Prostate gland (tissue), 2 donors: ENCODE measurements around the gene ZSWIM3. TPM values are rescaled to one million over a fixed set of nuclear protein-coding genes. Genes with fewer than 3 reads are reported as not detected.

ENCODE experiments used
- DNase-seq: peaks from one replicate; pipeline ENCODE4 v3.0.0-alpha.2; 2019; ENCODE audit warnings: low spot score
- H3K27ac ChIP-seq, 2 donors: fragments of 200-600 bp; sonication (generic); 2 replicates each; pipeline ENCODE4 v1.5.1; 2017 to 2019
- H3K27me3 ChIP-seq: fragments of 200-600 bp; sonication (generic); replicated peaks from 2 replicates; pipeline ENCODE4 v1.5.1; 2019; ENCODE audit not compliant: insufficient read depth
- H3K36me3 ChIP-seq, 2 donors: fragments of 200-600 bp; sonication (generic); 1 replicate in 1 of 2; 2 replicates in 1 of 2; pipeline versions ENCODE4 v1.5.1 to v1.8.1; 2017 to 2019
- H3K4me1 ChIP-seq: fragments of 200-600 bp; sonication (generic); replicated peaks from 2 replicates; pipeline ENCODE4 v1.5.1; 2019
- H3K4me3 ChIP-seq, 2 donors: fragments of 200-600 bp; sonication (generic); 2 replicates each; pipeline ENCODE4 v1.5.1; 2017 to 2019
- H3K9me3 ChIP-seq: fragments of 200-600 bp; sonication (generic); 2 replicates; pipeline ENCODE4 v1.5.1; 2017
- POLR2A ChIP-seq: fragments of 450-650 bp; IDR thresholded peaks from one replicate; pipeline ENCODE4 v1.6.1; 2016; ENCODE audit warnings: antibody characterized with exemption, mild to moderate bottlenecking
- POLR2AphosphoS5 ChIP-seq: sonication (generic); formaldehyde crosslinking; IDR thresholded peaks from one replicate; pipeline ENCODE4 v1.6.1; 2017; ENCODE audit warnings: antibody characterized with exemption
- WGBS: methylation state at CpG from one replicate; pipeline ENCODE4 v1.1.5; 2018; 5-methylcytosine and 5-hydroxymethylcytosine counted together
- intact Hi-C: fragments of 100-400 bp; cut with DNase I; formaldehyde crosslinking; loops from one replicate; pipeline ENCODE4 v1.14.2; 2022
- total RNA-seq, 2 donors: library from RNA; depleted of rRNA; stranded (reverse); fragments of >200 nt; gene quantifications; one replicate each; pipeline ENCODE4 v1.1.0, GENCODE V29; 2016
- TF ChIP-seq, protein P1 (sequence below), 4 experiments: fragments of 200-600 bp in 2 of 4; fragments of 450-650 bp in 2 of 4; sonication (generic) in 2 of 4; IDR thresholded peaks; 1 replicate in 3 of 4; 2 replicates in 1 of 4; pipeline ENCODE4 v1.5.1; 2016 to 2019; ENCODE audit warnings: antibody characterized with exemption in 4 of 4, mild to moderate bottlenecking in 2 of 4, moderate library complexity in 2 of 4

Gene ZSWIM3
- total RNA-seq, 2 donors from 2014 or later: 4.3 to 11.9 TPM

DNA sequence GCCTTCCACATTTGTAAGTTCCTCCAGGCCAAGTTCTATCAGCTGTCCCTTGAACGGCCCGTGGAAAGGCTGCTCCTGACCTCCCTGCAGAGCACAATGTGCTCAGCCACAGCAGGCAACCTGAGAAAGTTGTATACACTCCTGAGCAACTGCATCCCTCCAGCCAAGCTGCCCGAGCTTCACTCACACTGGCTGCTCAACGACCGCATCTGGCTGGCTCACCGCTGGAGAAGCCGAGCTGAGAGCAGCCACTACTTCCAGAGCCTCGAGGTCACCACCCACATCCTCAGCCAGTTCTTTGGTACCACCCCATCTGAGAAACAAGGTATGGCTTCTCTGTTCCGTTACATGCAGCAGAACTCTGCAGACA, 25.7 kb downstream of the ZSWIM3 start:
- Histone ChIP-seq H3K27ac (no peak overlapping the region), H3K4me1 (no peaks in the 10 kb centered on the region), H3K4me3 (no peak overlapping the region), H3K27me3 (no peaks in the 10 kb centered on the region), H3K36me3 (peaks cover 0 to 8% of the 10 kb centered on the region in 2 donors), H3K9me3 (no peaks in the 10 kb centered on the region)
- intact Hi-C loops: no loop called here
- 87% methylated on average over 9 of the region's 9 CpGs for WGBS
- TF ChIP-seq POLR2AphosphoS5 (no peak), POLR2A (no peak)
- TF ChIP-seq, protein P1, sequence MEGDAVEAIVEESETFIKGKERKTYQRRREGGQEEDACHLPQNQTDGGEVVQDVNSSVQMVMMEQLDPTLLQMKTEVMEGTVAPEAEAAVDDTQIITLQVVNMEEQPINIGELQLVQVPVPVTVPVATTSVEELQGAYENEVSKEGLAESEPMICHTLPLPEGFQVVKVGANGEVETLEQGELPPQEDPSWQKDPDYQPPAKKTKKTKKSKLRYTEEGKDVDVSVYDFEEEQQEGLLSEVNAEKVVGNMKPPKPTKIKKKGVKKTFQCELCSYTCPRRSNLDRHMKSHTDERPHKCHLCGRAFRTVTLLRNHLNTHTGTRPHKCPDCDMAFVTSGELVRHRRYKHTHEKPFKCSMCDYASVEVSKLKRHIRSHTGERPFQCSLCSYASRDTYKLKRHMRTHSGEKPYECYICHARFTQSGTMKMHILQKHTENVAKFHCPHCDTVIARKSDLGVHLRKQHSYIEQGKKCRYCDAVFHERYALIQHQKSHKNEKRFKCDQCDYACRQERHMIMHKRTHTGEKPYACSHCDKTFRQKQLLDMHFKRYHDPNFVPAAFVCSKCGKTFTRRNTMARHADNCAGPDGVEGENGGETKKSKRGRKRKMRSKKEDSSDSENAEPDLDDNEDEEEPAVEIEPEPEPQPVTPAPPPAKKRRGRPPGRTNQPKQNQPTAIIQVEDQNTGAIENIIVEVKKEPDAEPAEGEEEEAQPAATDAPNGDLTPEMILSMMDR (IDR thresholded peaks at IDR 0.05): no peak
- no peak for DNase-seq

DNA sequence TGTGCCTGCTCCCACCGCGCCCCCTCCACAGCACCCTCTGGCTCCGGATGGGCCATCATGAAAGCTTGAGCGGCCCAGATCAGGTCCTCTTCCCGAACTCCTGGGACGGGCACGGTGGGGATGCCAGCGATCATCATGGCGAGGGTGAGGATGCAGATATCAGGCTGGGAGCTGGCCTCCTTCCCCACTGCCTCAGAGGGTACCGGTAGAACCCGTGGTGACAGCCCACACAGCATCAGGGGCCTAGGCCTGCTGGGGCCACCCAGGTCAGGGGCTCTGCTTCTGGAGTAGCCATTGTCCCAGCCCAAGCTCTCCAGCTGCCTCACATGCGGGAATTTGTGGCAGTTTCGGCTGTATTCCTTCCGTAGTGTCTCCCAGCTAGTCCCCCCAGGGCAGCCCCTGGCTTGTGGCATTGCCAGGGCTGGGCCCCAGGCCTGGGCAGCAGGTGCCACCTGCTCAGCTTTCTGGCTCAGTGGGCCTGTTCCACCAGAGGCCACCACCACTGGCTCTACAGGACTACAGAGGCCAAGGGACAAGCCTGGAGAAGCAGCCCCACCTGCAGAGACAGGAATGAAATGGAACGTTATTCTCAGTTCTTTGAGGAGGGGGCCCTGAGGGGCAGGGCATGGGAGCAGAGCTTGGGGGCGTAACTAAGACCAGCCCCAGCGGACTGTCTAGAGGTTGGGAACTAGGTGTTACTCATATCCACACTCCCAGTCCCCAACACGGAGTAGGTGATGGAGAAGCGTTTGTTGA, 29.4 kb downstream of the ZSWIM3 start:
- TF ChIP-seq, protein P1 (IDR thresholded peaks at IDR 0.05): no peak
- TF ChIP-seq POLR2AphosphoS5 (no peak), POLR2A (no peak)
- H3K9me3 ChIP-seq: no peaks in the 10 kb centered on the region
- H3K36me3 ChIP-seq: peaks cover 0 to 8% of the 10 kb centered on the region in 2 donors
- DNase-seq: no peak
- intact Hi-C loops: no loop called here
- no peaks in the 10 kb centered on the region for H3K27me3 ChIP-seq
- 93% methylated on average over 16 of the region's 19 CpGs for WGBS
- peaks cover 2% of the 10 kb centered on the region for H3K4me1 ChIP-seq
- no peak overlapping the region for H3K4me3 ChIP-seq
- no peak overlapping the region for H3K27ac ChIP-seq

DNA sequence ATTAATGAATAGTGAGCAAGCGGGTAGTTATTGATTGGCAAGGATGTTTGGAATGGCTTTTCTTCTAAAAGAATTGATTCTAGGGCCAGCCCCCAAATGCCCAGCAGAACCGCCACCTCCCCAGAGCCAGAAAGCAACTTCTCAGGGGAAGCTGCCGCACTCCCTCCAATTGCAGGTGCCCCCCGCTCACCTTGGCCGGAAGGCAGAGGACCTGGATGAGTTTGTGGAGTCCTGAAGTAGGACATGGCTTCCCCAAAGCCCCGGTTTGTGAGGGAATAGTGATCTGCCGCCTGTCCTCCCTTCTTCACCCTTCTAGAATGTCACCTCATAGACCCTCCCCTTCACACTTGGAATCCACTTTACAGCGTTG, 29.9 kb downstream of the ZSWIM3 start, which contains the start of gene SPATA25:
SPATA25 (minus strand) TSS at position 277 of the 370 bp plus-strand sequence; CDS start at position 245, 32 bp downstream.
- Histone ChIP-seq H3K9me3 (no peaks in the 10 kb centered on the region), H3K4me1 (peaks cover 6% of the 10 kb centered on the region), H3K4me3 (no peak within 1 kb of the TSS), H3K36me3 (peaks cover 0 to 8% of the 10 kb centered on the region in 2 donors), H3K27ac (no peak within 1 kb of the TSS), H3K27me3 (no peaks in the 10 kb centered on the region)
- intact Hi-C loops: no loop called here
- 89% methylated on average over 8 of the region's 8 CpGs for WGBS
- DNase-seq: no peak
- TF ChIP-seq POLR2A (no peak), POLR2AphosphoS5 (no peak)
- TF ChIP-seq, protein P1 (IDR thresholded peaks at IDR 0.05): no peak

DNA sequence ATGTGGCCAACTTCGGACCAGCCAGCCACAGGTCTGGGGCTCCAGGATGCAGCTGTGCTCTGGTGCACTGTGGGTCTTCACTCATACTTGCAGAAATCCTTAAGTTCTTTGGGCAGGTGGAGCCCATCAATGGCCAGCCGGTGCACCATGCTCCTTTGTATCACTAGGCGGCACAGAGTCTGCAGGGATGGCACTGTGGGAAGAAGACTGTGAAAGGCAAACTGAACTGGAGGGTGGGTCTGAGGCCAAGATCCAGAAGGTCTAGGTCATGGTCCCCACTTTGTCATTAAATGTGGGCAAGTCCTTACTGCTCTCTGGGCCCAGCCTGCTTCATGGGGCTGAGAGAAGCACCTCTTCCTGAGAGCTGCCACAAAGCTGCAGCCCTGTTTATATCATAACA, 31.3 kb downstream of the ZSWIM3 start:
- Histone ChIP-seq H3K36me3 (peaks cover 0 to 3% of the 10 kb centered on the region in 2 donors), H3K27me3 (no peaks in the 10 kb centered on the region), H3K4me3 (no peak overlapping the region), H3K27ac (no peak overlapping the region), H3K4me1 (peaks cover 6% of the 10 kb centered on the region), H3K9me3 (no peaks in the 10 kb centered on the region)
- TF ChIP-seq POLR2A: no peak
- TF ChIP-seq POLR2AphosphoS5: no peak
- TF ChIP-seq, protein P1 (IDR thresholded peaks at IDR 0.05): no peak
- no peak for DNase-seq
- intact Hi-C loops: no loop called here
- WGBS: 90% methylated on average over 3 of the region's 3 CpGs
